ENCODE data around the gene NR1D2. TPM values are rescaled to one million over a fixed set of nuclear protein-coding genes. Genes with fewer than 3 reads are reported as not detected.
"Not testable (repeated sequence)": the region's sequence is repeated elsewhere in the genome, so short reads cannot be mapped to it uniquely, and the experiment has no call there.

Gene NR1D2
- total RNA-seq, 1 donor from 2014 or later = 6.1 TPM

- no peak for DNase-seq (ENCODE audit: low read depth)
- TF ChIP-seq, protein P1, sequence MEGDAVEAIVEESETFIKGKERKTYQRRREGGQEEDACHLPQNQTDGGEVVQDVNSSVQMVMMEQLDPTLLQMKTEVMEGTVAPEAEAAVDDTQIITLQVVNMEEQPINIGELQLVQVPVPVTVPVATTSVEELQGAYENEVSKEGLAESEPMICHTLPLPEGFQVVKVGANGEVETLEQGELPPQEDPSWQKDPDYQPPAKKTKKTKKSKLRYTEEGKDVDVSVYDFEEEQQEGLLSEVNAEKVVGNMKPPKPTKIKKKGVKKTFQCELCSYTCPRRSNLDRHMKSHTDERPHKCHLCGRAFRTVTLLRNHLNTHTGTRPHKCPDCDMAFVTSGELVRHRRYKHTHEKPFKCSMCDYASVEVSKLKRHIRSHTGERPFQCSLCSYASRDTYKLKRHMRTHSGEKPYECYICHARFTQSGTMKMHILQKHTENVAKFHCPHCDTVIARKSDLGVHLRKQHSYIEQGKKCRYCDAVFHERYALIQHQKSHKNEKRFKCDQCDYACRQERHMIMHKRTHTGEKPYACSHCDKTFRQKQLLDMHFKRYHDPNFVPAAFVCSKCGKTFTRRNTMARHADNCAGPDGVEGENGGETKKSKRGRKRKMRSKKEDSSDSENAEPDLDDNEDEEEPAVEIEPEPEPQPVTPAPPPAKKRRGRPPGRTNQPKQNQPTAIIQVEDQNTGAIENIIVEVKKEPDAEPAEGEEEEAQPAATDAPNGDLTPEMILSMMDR (conservative IDR thresholded peaks at IDR 0.05; ENCODE audit: low read depth, low read length) = no peak
- H3K4me3 ChIP-seq (ENCODE audit: low read depth, low read length) = no peak overlapping the region
These were observed 31.0 kb upstream of the NR1D2 start for GRCh38 chr3:23913873-23914743.

GRCh38 chr3:23915537-23916108 lies 29.5 kb upstream of the NR1D2 start:
- TF ChIP-seq, protein P1 (conservative IDR thresholded peaks at IDR 0.05; ENCODE audit: low read depth, low read length) = no peak
- no peak for DNase-seq (ENCODE audit: low read depth)
- peak overlapping the region; percentile 95 for H3K4me3 ChIP-seq (ENCODE audit: low read depth, low read length)

- DNase-seq (ENCODE audit: low read depth) = no peak
- TF ChIP-seq, protein P1 (conservative IDR thresholded peaks at IDR 0.05; ENCODE audit: low read depth, low read length) = no peak
- H3K4me3 ChIP-seq (ENCODE audit: low read depth, low read length) = peak overlapping the region; percentile 95
These were observed 28.8 kb upstream of the NR1D2 start for GRCh38 chr3:23916152-23916885.

DNA sequence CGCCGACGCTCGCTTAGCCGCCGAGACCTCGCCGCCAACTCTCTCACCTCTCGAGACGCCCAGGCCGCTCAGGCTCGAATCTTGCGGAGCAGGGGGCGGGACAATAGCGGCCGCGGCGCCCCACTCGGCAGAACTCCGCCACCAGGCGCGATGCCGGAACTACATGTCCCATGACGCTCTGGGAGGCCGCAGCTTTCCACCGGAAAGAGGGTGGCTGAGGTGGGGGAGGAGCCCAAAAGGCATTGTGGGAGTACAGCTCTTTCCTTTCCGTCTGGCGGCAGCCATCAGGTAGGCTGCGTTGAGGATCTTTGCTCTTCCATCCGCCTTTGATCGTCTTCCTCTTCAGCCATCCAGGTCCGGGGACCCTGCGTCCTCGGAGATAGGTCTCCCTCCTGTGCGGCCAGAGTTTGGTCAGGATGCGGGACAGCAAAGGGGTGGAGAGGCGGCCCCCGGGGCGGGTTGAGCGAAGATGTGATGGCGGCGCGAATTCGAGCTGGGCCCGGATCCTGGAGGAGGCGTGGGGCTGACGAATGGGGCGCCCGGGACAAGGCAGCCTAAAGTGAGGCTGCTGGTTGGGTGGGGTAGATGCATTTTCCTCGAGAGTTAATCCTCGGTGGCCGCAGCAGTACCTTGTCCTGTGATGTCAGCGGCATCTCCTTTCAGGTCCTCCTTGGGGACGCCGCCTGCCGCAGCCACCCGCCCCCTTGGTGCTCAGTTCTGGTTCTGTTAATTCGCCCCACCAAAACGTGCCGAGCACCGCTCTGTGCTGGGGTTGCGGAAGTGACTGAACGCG lies 28.0 kb upstream of the NR1D2 start, which contains the start of the genes NKIRAS1 and RPL15:
NKIRAS1 (minus strand) TSS at position 105 of the 793 bp plus-strand sequence. CDS start 6,086 bp downstream, outside the sequence.
RPL15 (plus strand) TSS at position 247 of the 793 bp plus-strand sequence. CDS start 728 bp downstream, outside the sequence.
- peak within 1 kb of the TSS; percentile 95 for H3K4me3 ChIP-seq (ENCODE audit: low read depth, low read length)
- DNase-seq (ENCODE audit: low read depth) = no peak
- TF ChIP-seq, protein P1 (conservative IDR thresholded peaks at IDR 0.05; ENCODE audit: low read depth, low read length) = peak; percentile 35

- H3K4me3 ChIP-seq (ENCODE audit: low read depth, low read length) = peak overlapping the region; percentile 95
- not testable (repeated sequence) for DNase-seq (ENCODE audit: low read depth)
These were observed 27.3 kb upstream of the NR1D2 start for GRCh38 chr3:23917679-23918303.

DNA sequence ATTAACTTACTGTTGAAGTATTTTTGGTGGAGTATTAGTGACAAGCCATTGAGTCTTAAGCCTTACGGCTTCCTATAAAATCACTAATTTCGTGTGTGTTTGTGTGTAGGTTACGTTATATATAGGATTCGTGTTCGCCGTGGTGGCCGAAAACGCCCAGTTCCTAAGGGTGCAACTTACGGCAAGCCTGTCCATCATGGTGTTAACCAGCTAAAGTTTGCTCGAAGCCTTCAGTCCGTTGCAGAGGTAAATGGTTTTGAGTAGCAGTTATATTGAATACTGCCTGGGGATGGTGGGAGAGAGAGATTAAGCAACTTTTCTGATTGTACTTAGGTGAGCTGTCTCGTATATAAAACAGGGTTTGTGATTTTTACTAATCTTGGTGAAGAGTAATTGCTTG lies 26.8 kb upstream of the NR1D2 start:
- peak overlapping the region; percentile 95 for H3K4me3 ChIP-seq (ENCODE audit: low read depth, low read length)
- not testable (repeated sequence) for DNase-seq (ENCODE audit: low read depth)

GRCh38 chr3:23919628-23920027 lies 25.5 kb upstream of the NR1D2 start:
- no peak for DNase-seq (ENCODE audit: low read depth)
- H3K4me3 ChIP-seq (ENCODE audit: low read depth, low read length) = no peak overlapping the region
- TF ChIP-seq, protein P1 (conservative IDR thresholded peaks at IDR 0.05; ENCODE audit: low read depth, low read length) = no peak
